Mesenchymal stem cell (in vitro differentiated cells and primary cell): Measurements from ENCODE around the gene PDCD6IP.

Experiments used
- DNase-seq: peaks from one replicate; pipeline ENCODE4 v3.0.0-alpha.2; 2013
- H2AFZ ChIP-seq: one replicate; pipeline ENCODE4 v1.6.1; 2013; ENCODE audit warnings: low read depth, mild to moderate bottlenecking, control low read depth, inconsistent platforms, low read length, moderate library complexity
- H2AK5ac ChIP-seq: 2 replicates; pipeline ENCODE4 v1.6.1; 2013; ENCODE audit warnings: low read length, moderate library complexity, mild to moderate bottlenecking, inconsistent platforms; ENCODE audit not compliant: severe bottlenecking
- H2BK120ac ChIP-seq: one replicate; pipeline ENCODE4 v1.6.1; 2013; ENCODE audit warnings: low read depth, mild to moderate bottlenecking, inconsistent platforms, low read length, moderate library complexity
- H2BK12ac ChIP-seq, 2 experiments: one replicate each; pipeline ENCODE4 v1.6.1; 2013; ENCODE audit warnings: inconsistent platforms in 2 of 2, low read length in 2 of 2, mild to moderate bottlenecking in 2 of 2, moderate library complexity in 2 of 2, control low read depth in 1 of 2
- H2BK15ac ChIP-seq: one replicate; pipeline ENCODE4 v1.6.1; 2013; ENCODE audit warnings: mild to moderate bottlenecking, low read depth, inconsistent platforms; ENCODE audit not compliant: poor library complexity, severe bottlenecking
- H2BK5ac ChIP-seq: 2 replicates; pipeline ENCODE4 v1.6.1; 2013; ENCODE audit warnings: low read depth, mild to moderate bottlenecking, low read length, control low read depth, inconsistent platforms; ENCODE audit not compliant: poor library complexity, severe bottlenecking
- H3K14ac ChIP-seq, 2 experiments: one replicate each; pipeline ENCODE4 v1.6.1; 2013; ENCODE audit warnings: inconsistent platforms in 2 of 2, low read length in 2 of 2, control low read depth in 1 of 2, mild to moderate bottlenecking in 1 of 2, moderate library complexity in 1 of 2
- H3K18ac ChIP-seq, 2 experiments: one replicate each; pipeline ENCODE4 v1.6.1; 2013; ENCODE audit warnings: inconsistent platforms in 2 of 2, low read length in 2 of 2, control low read depth in 1 of 2, low read depth in 1 of 2, mild to moderate bottlenecking in 1 of 2
- H3K23ac ChIP-seq, 2 experiments: one replicate each; pipeline ENCODE4 v1.6.1; 2013; ENCODE audit warnings: inconsistent platforms in 2 of 2, low read length in 2 of 2, mild to moderate bottlenecking in 2 of 2, moderate library complexity in 2 of 2, control low read depth in 1 of 2
- H3K27ac ChIP-seq: 2 replicates; pipeline ENCODE4 v1.5.1; 2013; ENCODE audit warnings: mild to moderate bottlenecking, moderate library complexity, low read length, control low read depth, inconsistent platforms; ENCODE audit not compliant: poor library complexity, severe bottlenecking
- H3K27me3 ChIP-seq, 2 experiments: 2 replicates each; pipeline versions ENCODE4 v1.6.1 to v1.7.0; 2013; ENCODE audit warnings: low read length in 2 of 2, mild to moderate bottlenecking in 2 of 2, moderate library complexity in 2 of 2, control low read depth in 1 of 2, inconsistent platforms in 1 of 2; ENCODE audit not compliant: control insufficient read depth in 1 of 2, insufficient read depth in 1 of 2
- H3K36me3 ChIP-seq, 2 experiments: 2 replicates each; pipeline versions ENCODE4 v1.6.1 to v1.7.0; 2013; ENCODE audit warnings: low read length in 2 of 2, control low read depth in 1 of 2, inconsistent platforms in 1 of 2, low read depth in 1 of 2, mild to moderate bottlenecking in 1 of 2; ENCODE audit not compliant: insufficient read depth in 2 of 2, control insufficient read depth in 1 of 2
- H3K4ac ChIP-seq, 2 experiments: one replicate each; pipeline ENCODE4 v1.6.1; 2013; ENCODE audit warnings: inconsistent platforms in 2 of 2, low read length in 2 of 2, mild to moderate bottlenecking in 2 of 2, moderate library complexity in 2 of 2, control low read depth in 1 of 2, low read depth in 1 of 2
- H3K4me1 ChIP-seq: 2 replicates; pipeline ENCODE4 v1.6.1; 2013; ENCODE audit warnings: low read depth, low read length, control low read depth; ENCODE audit not compliant: control insufficient read depth, insufficient read depth
- H3K4me2 ChIP-seq: 2 replicates; pipeline ENCODE4 v1.6.1; 2013; ENCODE audit warnings: low read length, mild to moderate bottlenecking, inconsistent platforms; ENCODE audit not compliant: poor library complexity, severe bottlenecking
- H3K4me3 ChIP-seq, 2 experiments: 2 replicates each; pipeline versions ENCODE4 v1.5.1 to v1.7.0; 2013; ENCODE audit warnings: low read length in 2 of 2, mild to moderate bottlenecking in 2 of 2, control low read depth in 1 of 2, low read depth in 1 of 2; ENCODE audit not compliant: insufficient read depth in 1 of 2
- H3K79me1 ChIP-seq: replicated peaks from 2 replicates; pipeline ENCODE4 v1.6.1; 2013; ENCODE audit warnings: mild to moderate bottlenecking, control low read depth, low read length, inconsistent platforms; ENCODE audit not compliant: poor library complexity, severe bottlenecking
- H3K9ac ChIP-seq: 2 replicates; pipeline ENCODE4 v1.7.0; 2013; ENCODE audit warnings: mild to moderate bottlenecking, low read length, moderate library complexity
- H3K9me3 ChIP-seq: 2 replicates; pipeline ENCODE4 v1.7.0; 2013; ENCODE audit warnings: mild to moderate bottlenecking, low read length; ENCODE audit not compliant: control insufficient read depth
- H4K8ac ChIP-seq: one replicate; pipeline ENCODE4 v1.6.1; 2013; ENCODE audit warnings: inconsistent platforms, mild to moderate bottlenecking, low read length, moderate library complexity
- H4K91ac ChIP-seq: one replicate; pipeline ENCODE4 v1.6.1; 2013; ENCODE audit warnings: mild to moderate bottlenecking, low read length, inconsistent platforms
- WGBS: methylation state at CpG from one replicate; pipeline ENCODE4 v1.1.7; 2013; ENCODE audit warnings: mixed read lengths; 5-methylcytosine and 5-hydroxymethylcytosine counted together

The PDCD6IP gene

DNA sequence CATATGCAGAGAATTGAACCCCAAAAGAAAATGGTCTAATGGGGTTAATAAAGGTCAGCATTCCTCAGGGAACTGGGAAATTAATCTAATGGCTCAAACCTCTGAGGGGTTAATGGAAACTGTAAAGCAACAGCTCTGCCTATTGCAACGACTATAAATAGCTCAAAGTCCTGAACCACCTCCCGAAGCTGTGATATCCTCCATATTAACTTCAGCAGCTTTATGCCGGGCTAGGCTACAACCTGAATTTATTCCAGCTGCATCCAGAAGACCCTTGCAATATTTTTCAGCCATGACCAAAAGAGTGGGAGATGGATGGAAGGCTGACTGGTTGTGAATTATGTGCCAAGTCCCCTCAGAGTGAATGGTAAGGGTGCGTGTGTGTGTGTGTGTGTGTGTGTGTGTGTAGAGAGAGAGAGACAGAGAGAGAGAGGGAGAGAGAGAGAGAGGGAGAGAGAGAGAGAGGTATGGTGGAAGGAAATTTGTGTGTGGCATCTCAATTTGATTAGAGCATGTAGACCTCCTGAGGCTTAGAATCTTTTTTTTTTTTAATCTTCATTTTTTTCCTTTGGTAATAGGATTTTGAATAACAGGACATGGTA lies 109.9 kb downstream of the PDCD6IP start:
- Histone ChIP-seq H3K9ac (no peak overlapping the region), H3K4me1 (peaks cover 4% of the 10 kb centered on the region), H4K8ac (no peak overlapping the region), H2BK12ac (no peak overlapping the region), H3K79me1 (no peaks in the 10 kb centered on the region), H3K14ac (no peak overlapping the region), H2AK5ac (no peak overlapping the region), H2BK120ac (no peak overlapping the region), H3K23ac (no peak overlapping the region), H3K27me3 (peaks cover 0 to 3% of the 10 kb centered on the region in 2 experiments), H2BK15ac (no peak overlapping the region), H3K4me2 (no peak overlapping the region), H2BK5ac (no peak overlapping the region), H4K91ac (no peak overlapping the region), H3K4me3 (no peak overlapping the region), H3K36me3 (no peaks in the 10 kb centered on the region), H3K27ac (no peak overlapping the region), H3K4ac (no peak overlapping the region), H3K18ac (no peak overlapping the region), H3K9me3 (peaks cover 3% of the 10 kb centered on the region), H2AFZ (no peak overlapping the region)
- WGBS, result 80% methylated on average over 3 of the region's 4 CpGs
- DNase-seq, result no peak

- Histone ChIP-seq H3K18ac (no peak overlapping the region), H3K4me2 (no peak overlapping the region), H2BK120ac (no peak overlapping the region), H3K9me3 (no peaks in the 10 kb centered on the region), H3K79me1 (no peaks in the 10 kb centered on the region), H3K27me3 (peaks cover 0 to 7% of the 10 kb centered on the region in 2 experiments), H4K91ac (no peak overlapping the region), H2BK12ac (no peak overlapping the region), H2AK5ac (no peak overlapping the region), H2AFZ (no peak overlapping the region), H3K14ac (no peak overlapping the region), H3K23ac (no peak overlapping the region), H3K36me3 (no peaks in the 10 kb centered on the region), H2BK15ac (no peak overlapping the region), H4K8ac (no peak overlapping the region), H3K9ac (no peak overlapping the region), H3K4me3 (no peak overlapping the region), H3K4me1 (peaks cover 4% of the 10 kb centered on the region), H3K27ac (no peak overlapping the region), H2BK5ac (no peak overlapping the region), H3K4ac (no peak overlapping the region)
- 79% methylated on average over 5 of the region's 5 CpGs for WGBS
- no peak for DNase-seq
These were observed 111.1 kb downstream of the PDCD6IP start for GRCh38 chr3:33909547-33909946.

DNA sequence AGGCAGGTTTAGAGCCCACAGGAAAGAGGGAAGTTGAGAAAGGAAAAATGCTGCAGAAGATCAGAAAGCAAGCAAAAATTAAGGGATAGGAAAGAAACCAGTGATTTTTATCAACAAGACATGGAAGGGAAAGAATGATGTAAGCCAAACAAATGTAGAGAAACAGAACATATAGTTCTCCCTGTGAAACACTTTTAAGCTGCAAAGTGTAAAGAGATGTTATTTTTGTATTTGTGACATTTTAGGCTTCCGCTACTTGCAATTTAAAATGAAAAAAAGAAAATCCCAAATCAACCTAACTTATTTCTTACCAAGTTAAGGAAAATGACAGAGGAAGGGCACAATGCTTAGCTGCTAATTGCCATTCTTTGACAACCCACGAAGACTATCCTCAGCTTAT lies 111.6 kb downstream of the PDCD6IP start:
- Histone ChIP-seq H3K18ac (no peak overlapping the region), H3K79me1 (no peaks in the 10 kb centered on the region), H3K23ac (no peak overlapping the region), H2BK120ac (no peak overlapping the region), H2AFZ (no peak overlapping the region), H3K9ac (no peak overlapping the region), H2BK15ac (no peak overlapping the region), H2AK5ac (no peak overlapping the region), H2BK12ac (no peak overlapping the region), H3K14ac (no peak overlapping the region), H4K8ac (no peak overlapping the region), H3K4me1 (peaks cover 4% of the 10 kb centered on the region), H3K4me3 (no peak overlapping the region), H3K36me3 (no peaks in the 10 kb centered on the region), H3K27me3 (peaks cover 0 to 7% of the 10 kb centered on the region in 2 experiments), H3K4me2 (no peak overlapping the region), H3K9me3 (no peaks in the 10 kb centered on the region), H3K27ac (no peak overlapping the region), H4K91ac (no peak overlapping the region), H2BK5ac (no peak overlapping the region), H3K4ac (no peak overlapping the region)
- no peak for DNase-seq
- 92% methylated on average over 2 of the region's 2 CpGs for WGBS

DNA sequence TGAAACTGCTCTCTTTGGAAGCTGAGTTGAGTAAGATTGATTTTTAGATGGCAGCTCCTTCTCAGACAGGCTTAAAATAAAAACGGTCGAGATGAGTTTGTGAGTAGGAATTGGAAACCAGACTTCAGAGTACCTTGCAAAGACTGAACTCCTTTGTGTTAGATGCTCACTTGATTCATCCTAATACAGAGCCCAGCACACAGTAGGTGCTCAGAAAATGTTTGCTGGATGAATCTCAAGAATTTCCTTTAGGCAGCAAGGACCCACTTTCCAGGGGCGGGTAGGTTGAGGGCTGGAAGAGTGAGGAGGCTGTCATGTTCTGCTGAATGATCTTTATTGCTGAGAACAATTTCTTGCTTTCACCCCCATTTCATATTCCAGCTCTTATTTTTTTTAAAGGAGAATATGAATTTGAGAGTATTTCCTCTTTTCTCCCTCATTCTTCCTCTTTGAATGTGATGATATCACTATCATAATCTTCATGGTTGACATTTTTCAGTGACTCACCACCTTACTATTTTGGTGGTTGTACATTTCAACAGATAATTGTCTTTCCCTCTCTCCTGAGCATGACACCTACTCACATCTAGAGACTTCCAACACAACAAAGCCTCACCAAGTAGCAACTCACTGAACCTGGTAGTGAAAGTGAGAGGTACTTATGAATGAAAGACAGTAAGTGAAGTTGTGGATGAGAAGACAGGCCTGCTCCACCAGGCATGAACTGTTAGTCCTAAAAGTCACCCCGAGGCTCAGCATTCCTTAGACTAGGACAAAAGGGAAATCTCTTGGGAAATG lies 113.3 kb downstream of the PDCD6IP start:
- H3K27me3 ChIP-seq, result peaks cover 0 to 10% of the 10 kb centered on the region in 2 experiments
- no peak overlapping the region for H3K27ac ChIP-seq
- no peak overlapping the region for H3K14ac ChIP-seq
- H4K91ac ChIP-seq, result no peak overlapping the region
- H3K79me1 ChIP-seq, result no peaks in the 10 kb centered on the region
- H3K9me3 ChIP-seq, result no peaks in the 10 kb centered on the region
- H3K4ac ChIP-seq, result no peak overlapping the region
- no peak overlapping the region for H4K8ac ChIP-seq
- H3K23ac ChIP-seq, result no peak overlapping the region
- H3K9ac ChIP-seq, result no peak overlapping the region
- no peak overlapping the region for H3K18ac ChIP-seq
- H2BK15ac ChIP-seq, result no peak overlapping the region
- DNase-seq, result peak; percentile 42
- peak overlapping the region; percentile 24 for H2BK5ac ChIP-seq
- peaks cover 8% of the 10 kb centered on the region for H3K4me1 ChIP-seq
- 99% methylated on average over 3 of the region's 4 CpGs for WGBS
- no peaks in the 10 kb centered on the region for H3K36me3 ChIP-seq
- no peak overlapping the region for H2BK120ac ChIP-seq
- H3K4me2 ChIP-seq, result no peak overlapping the region
- peak overlapping the region; percentile 83 for H2AK5ac ChIP-seq
- H3K4me3 ChIP-seq, result no peak overlapping the region
- no peak overlapping the region for H2AFZ ChIP-seq
- no peak overlapping the region for H2BK12ac ChIP-seq
